Tibial artery (tissue), 4 donors: ENCODE results near the gene GRIN3B.
A peak's percentile ranks its signal among the peaks of the same experiment; 100 is the strongest.

Experiments used
- DNase-seq, 2 donors: peaks; one replicate each; pipeline ENCODE4 v3.0.0-alpha.2; 2019
- H3K27ac ChIP-seq, 2 donors: fragments of 200-600 bp; sonication (generic) in 1 of 2; 1 replicate in 1 of 2; 2 replicates in 1 of 2; pipeline ENCODE4 v1.5.1; 2018 to 2019; ENCODE audit warnings: mild to moderate bottlenecking in 1 of 2
- H3K27me3 ChIP-seq, 2 donors: fragments of 200-600 bp; sonication (generic) in 1 of 2; one replicate each; pipeline versions ENCODE4 v1.5.1 to v1.6.0; 2016 to 2019
- H3K36me3 ChIP-seq, 3 donors: fragments of 200-600 bp; sonication (generic) in 2 of 3; one replicate each; pipeline ENCODE4 v1.5.1; 2016 to 2019; ENCODE audit warnings: mild to moderate bottlenecking in 2 of 3
- H3K4me1 ChIP-seq, 4 donors: fragments of 200-600 bp; sonication (generic) in 2 of 4; 1 replicate in 3 of 4; 2 replicates in 1 of 4; pipeline ENCODE4 v1.5.1; 2016 to 2019
- H3K4me3 ChIP-seq, 2 donors: fragments of 200-600 bp; sonication (generic) in 1 of 2; 1 replicate in 1 of 2; 2 replicates in 1 of 2; pipeline ENCODE4 v1.5.1; 2018 to 2019; ENCODE audit warnings: mild to moderate bottlenecking in 2 of 2
- H3K9me3 ChIP-seq, 3 donors: fragments of 200-600 bp; sonication (generic) in 1 of 3; one replicate each; pipeline ENCODE4 v1.5.1; 2016 to 2019
- intact Hi-C: fragments of 100-400 bp; cut with DNase I; formaldehyde crosslinking; loops from one replicate; pipeline ENCODE4 v1.15.0; 2023; ENCODE audit warnings: low total_unique reads
- TF ChIP-seq, protein P1 (sequence below), 2 experiments: fragments of 200-600 bp in 1 of 2; fragments of 450-650 bp in 1 of 2; IDR thresholded peaks; one replicate each; pipeline ENCODE4 v1.5.1; 2017 to 2019; ENCODE audit warnings: antibody characterized with exemption in 2 of 2, mild to moderate bottlenecking in 1 of 2, moderate library complexity in 1 of 2

GRIN3B gene

DNA sequence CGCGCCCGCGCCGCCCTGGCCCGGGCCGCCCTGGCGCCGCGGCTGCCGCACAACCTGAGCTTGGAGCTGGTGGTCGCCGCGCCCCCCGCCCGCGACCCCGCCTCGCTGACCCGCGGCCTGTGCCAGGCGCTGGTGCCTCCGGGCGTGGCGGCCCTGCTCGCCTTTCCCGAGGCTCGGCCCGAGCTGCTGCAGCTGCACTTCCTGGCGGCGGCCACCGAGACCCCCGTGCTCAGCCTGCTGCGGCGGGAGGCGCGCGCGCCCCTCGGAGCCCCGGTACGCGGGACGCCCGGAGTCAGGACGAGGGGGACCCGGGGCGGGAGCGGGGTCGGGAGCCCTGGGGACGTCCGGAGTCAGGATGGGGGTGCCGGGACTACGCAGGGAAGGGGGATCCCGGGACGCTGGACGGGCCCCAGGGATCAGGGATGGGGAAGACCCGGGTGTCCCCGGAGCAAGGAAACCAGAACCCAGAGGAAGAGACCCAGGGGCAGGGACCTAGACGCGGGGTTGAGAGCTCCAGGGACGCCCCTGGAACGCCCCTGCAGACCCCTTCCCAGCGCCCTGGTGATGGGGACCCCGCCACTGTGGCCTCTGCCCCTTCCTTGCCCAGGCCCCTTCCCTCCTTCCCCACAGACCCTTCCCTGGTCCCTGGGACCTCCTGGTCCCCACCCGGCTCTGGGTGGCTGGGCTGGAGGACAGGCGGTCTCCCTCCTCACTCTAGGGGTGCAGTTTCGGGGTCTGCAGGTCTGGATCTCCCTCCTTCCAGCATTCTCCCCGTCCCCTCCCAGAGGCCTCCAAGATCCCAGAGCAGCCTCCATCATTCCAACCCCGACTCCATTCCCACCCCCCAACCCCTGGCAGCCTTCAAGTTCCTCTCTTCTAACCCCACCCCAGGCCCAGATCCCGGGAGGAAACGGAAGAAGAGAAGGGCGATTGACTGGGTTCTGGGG is 645 bp downstream of the GRIN3B start:
- DNase-seq: no peak
- Histone ChIP-seq H3K9me3 (no peaks in the 10 kb centered on the region), H3K4me1 (peaks cover 0 to 30% (median 14%) of the 10 kb centered on the region in 4 donors), H3K36me3 (no peaks in the 10 kb centered on the region), H3K4me3 (no peak overlapping the region), H3K27ac (no peak overlapping the region), H3K27me3 (peaks cover 0 to 82% of the 10 kb centered on the region in 2 donors)
- TF ChIP-seq, protein P1, sequence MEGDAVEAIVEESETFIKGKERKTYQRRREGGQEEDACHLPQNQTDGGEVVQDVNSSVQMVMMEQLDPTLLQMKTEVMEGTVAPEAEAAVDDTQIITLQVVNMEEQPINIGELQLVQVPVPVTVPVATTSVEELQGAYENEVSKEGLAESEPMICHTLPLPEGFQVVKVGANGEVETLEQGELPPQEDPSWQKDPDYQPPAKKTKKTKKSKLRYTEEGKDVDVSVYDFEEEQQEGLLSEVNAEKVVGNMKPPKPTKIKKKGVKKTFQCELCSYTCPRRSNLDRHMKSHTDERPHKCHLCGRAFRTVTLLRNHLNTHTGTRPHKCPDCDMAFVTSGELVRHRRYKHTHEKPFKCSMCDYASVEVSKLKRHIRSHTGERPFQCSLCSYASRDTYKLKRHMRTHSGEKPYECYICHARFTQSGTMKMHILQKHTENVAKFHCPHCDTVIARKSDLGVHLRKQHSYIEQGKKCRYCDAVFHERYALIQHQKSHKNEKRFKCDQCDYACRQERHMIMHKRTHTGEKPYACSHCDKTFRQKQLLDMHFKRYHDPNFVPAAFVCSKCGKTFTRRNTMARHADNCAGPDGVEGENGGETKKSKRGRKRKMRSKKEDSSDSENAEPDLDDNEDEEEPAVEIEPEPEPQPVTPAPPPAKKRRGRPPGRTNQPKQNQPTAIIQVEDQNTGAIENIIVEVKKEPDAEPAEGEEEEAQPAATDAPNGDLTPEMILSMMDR (IDR thresholded peaks at IDR 0.05): no peak
- intact Hi-C loops: no loop called here

DNA sequence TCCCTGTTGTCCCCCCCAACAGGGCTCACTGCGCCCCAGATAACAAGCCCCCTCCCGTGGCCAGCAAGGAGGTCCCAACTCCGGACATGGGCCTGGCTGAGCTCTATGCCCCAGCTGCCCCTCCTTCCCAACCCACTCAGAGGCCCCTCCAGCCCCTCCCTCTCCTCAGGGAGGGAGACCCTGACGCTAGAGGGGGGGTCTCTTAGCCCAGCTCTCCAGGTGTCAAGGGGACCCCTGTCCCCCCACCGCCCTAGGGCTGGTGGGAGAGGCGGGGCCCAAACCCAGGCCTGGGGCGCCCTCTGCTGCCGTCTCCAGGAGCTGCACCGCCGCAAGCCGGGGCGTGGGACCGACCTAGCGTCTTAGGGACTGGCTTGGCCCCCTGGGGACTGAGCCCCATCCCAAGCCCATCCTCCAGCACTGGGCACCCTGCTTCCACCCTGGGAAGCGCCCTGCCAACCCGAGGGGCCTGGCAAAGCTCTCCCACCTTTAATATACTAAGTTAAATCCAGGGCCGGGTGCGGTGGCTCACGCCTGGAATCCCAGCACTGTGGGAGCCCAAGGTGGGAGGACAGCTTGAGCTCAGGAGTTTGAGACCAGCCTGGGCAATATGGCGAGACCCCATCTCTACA is 1.4 kb downstream of the GRIN3B start:
- intact Hi-C loops: no loop called here
- Histone ChIP-seq H3K27me3 (peaks cover 0 to 74% of the 10 kb centered on the region in 2 donors), H3K4me3 (no peak overlapping the region), H3K4me1 (peaks cover 0 to 22% (median 10%) of the 10 kb centered on the region in 4 donors), H3K27ac (no peak overlapping the region), H3K36me3 (no peaks in the 10 kb centered on the region), H3K9me3 (no peaks in the 10 kb centered on the region)
- DNase-seq: no peak
- TF ChIP-seq, protein P1 (IDR thresholded peaks at IDR 0.05): peak; percentile 85 to 93

DNA sequence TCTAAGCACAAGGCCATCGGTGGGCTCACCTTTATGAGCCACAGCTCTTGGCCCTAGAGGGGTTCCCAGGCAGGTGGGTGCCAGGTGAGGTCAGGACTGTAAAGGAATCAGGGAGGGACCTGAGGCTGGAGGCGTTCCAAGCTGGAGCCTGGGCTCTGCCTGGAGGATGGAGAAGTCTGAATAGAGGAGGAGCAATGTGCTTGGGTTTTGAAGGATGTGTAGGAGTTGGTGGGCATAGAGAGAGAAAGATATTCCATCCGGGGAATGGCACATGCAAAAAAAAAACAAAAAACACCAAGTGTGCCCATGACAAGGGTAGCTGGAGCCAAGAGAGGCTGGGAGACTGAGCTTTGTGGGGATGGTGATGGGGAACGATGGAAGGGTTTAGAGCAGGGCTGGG is 2.4 kb downstream of the GRIN3B start:
- H3K4me3 ChIP-seq: no peak overlapping the region
- H3K27ac ChIP-seq: no peak overlapping the region
- peaks cover 0 to 20% (median 10%) of the 10 kb centered on the region in 4 donors for H3K4me1 ChIP-seq
- intact Hi-C loops: no loop called here
- TF ChIP-seq, protein P1 (IDR thresholded peaks at IDR 0.05): no peak
- H3K36me3 ChIP-seq: peaks cover 0 to 3% (median 0%) of the 10 kb centered on the region in 3 donors
- no peak for DNase-seq
- H3K9me3 ChIP-seq: no peaks in the 10 kb centered on the region
- H3K27me3 ChIP-seq: peaks cover 0 to 64% of the 10 kb centered on the region in 2 donors

DNA sequence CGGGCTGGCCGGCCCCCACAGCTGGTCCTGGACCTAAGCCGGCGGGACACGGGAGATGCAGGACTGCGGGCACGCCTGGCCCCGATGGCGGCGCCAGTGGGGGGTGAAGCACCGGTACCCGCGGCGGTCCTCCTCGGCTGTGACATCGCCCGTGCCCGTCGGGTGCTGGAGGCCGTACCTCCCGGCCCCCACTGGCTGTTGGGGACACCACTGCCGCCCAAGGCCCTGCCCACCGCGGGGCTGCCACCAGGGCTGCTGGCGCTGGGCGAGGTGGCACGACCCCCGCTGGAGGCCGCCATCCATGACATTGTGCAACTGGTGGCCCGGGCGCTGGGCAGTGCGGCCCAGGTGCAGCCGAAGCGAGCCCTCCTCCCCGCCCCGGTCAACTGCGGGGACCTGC is 3.1 kb downstream of the GRIN3B start:
- intact Hi-C loops: no loop called here
- Histone ChIP-seq H3K36me3 (peaks cover 0 to 8% (median 0%) of the 10 kb centered on the region in 3 donors), H3K27ac (no peak overlapping the region), H3K4me1 (peaks cover 0 to 20% (median 10%) of the 10 kb centered on the region in 4 donors), H3K27me3 (peaks cover 0 to 58% of the 10 kb centered on the region in 2 donors), H3K9me3 (no peaks in the 10 kb centered on the region), H3K4me3 (no peak overlapping the region)
- DNase-seq: no peak
- TF ChIP-seq, protein P1 (IDR thresholded peaks at IDR 0.05): no peak

DNA sequence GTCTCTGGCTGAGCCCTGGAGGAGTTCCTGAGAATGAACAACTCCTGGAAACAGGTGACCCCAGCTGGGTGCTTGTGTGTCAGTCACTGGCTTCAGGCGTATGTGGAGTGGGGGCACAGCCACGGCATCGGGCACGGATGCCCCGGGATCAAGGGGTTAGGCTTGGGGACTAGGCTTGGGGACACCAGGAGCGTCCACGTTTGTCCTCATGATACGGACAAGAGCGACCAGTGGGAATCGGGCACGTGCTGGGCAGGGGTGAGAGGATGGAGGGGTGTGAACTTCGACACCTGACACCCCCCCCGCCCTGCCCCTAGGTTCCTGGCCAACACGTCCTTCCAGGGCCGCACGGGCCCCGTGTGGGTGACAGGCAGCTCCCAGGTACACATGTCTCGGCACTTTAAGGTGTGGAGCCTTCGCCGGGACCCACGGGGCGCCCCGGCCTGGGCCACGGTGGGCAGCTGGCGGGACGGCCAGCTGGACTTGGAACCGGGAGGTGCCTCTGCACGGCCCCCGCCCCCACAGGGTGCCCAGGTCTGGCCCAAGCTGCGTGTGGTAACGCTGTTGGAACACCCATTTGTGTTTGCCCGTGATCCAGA is 4.1 kb downstream of the GRIN3B start:
- Histone ChIP-seq H3K4me1 (peaks cover 0 to 20% (median 10%) of the 10 kb centered on the region in 4 donors), H3K4me3 (no peak overlapping the region), H3K9me3 (no peaks in the 10 kb centered on the region), H3K27me3 (peaks cover 0 to 48% of the 10 kb centered on the region in 2 donors), H3K36me3 (peaks cover 4 to 17% (median 9%) of the 10 kb centered on the region in 3 donors), H3K27ac (no peak overlapping the region)
- TF ChIP-seq, protein P1 (IDR thresholded peaks at IDR 0.05): no peak
- intact Hi-C loops: no loop called here
- DNase-seq: no peak
